Right lobe of liver (tissue), 6 donors: Measurements from ENCODE around the gene E2F2. TPM values are rescaled to one million over a fixed set of nuclear protein-coding genes. Genes with fewer than 3 reads are reported as not detected.
A peak's percentile ranks its signal among the peaks of the same experiment; 100 is the strongest.
"Not testable (repeated sequence)": the region's sequence is repeated elsewhere in the genome, so short reads cannot be mapped to it uniquely, and the experiment has no call there.

ENCODE experiments used
- ATAC-seq, 4 donors: fragments of 200-7000 bp; cut with Tn5 transposase; one replicate each; pipeline ENCODE4 v1.9.1; 2020; ENCODE audit warnings: mild to moderate bottlenecking in 4 of 4, moderate library complexity in 4 of 4
- DNase-seq, 3 donors: peaks; one replicate each; pipeline ENCODE4 v3.0.0-alpha.2; 2020
- H3K27ac ChIP-seq, 3 donors: fragments of 200-600 bp; one replicate each; pipeline ENCODE4 v1.8.0; 2022
- H3K27me3 ChIP-seq, 2 donors: fragments of 200-600 bp; one replicate each; pipeline ENCODE4 v1.8.0; 2022
- H3K36me3 ChIP-seq, 4 donors: fragments of 200-600 bp; sonication (generic) in 1 of 4; one replicate each; pipeline versions ENCODE4 v1.5.1 to v1.8.0; 2017 to 2022; ENCODE audit warnings: control low read depth in 1 of 4
- H3K4me1 ChIP-seq, 4 donors: fragments of 200-600 bp; sonication (generic) in 1 of 4; one replicate each; pipeline versions ENCODE4 v1.5.1 to v1.8.0; 2017 to 2022; ENCODE audit warnings: control low read depth in 1 of 4
- H3K4me3 ChIP-seq, 3 donors: fragments of 200-600 bp; one replicate each; pipeline ENCODE4 v1.8.0; 2022
- H3K9me3 ChIP-seq, 4 donors: fragments of 200-600 bp; sonication (generic) in 1 of 4; one replicate each; pipeline versions ENCODE4 v1.5.1 to v1.8.0; 2017 to 2022; ENCODE audit warnings: control low read depth in 1 of 4
- CTCF ChIP-seq, 4 donors: fragments of 200-600 bp in 3 of 4; fragments of 450-650 bp in 1 of 4; IDR thresholded peaks; one replicate each; pipeline versions ENCODE4 v1.5.1 to v1.8.0; 2016 to 2022; ENCODE audit warnings: antibody characterized with exemption in 4 of 4, mild to moderate bottlenecking in 2 of 4
- POLR2A ChIP-seq: fragments of 450-650 bp; IDR thresholded peaks from one replicate; pipeline ENCODE4 v1.6.1; 2017; ENCODE audit warnings: antibody characterized with exemption, mild to moderate bottlenecking
- WGBS: methylation state at CpG from one replicate; pipeline ENCODE4 v1.1.6; 2018; ENCODE audit warnings: low coverage, low lambda C conversion rate; ENCODE audit not compliant: insufficient coverage; ENCODE audit errors: missing lambda C conversion rate; 5-methylcytosine and 5-hydroxymethylcytosine counted together
- intact Hi-C, 2 donors: fragments of 100-400 bp; cut with DNase I; formaldehyde crosslinking; loops; one replicate each; pipeline versions ENCODE4 v1.11.2 to v1.14.1; 2022
- total RNA-seq, 6 experiments: library from RNA; depleted of rRNA in 2 of 6; stranded (reverse); fragments of >200 nt in 2 of 6; fragmentation: NEBNext Ultra II Directional in 3 of 6; extraction: Animal tissue kit (Norgen Biotek cat#: 25700) in 3 of 6; gene quantifications; one replicate each; pipeline versions ENCODE4 v1.1.0 to v1.2.4, GENCODE V29; 2016 to 2023
- donor health status: DM: no; HTN: yes; CAD: no.
- donor health status: DM: no; HTN: no; CAD: no.
- donor health status: DM: no; HTN: no; CAD: no.
- donor health status: DM: no; HTN: yes; CAD: no.
- donor health status: DM: no; HTN: yes; CAD: no.

The E2F2 gene
- total RNA-seq, 6 experiments from 2014 or later = 0.18 to 1.2 (median 0.70) TPM

DNA sequence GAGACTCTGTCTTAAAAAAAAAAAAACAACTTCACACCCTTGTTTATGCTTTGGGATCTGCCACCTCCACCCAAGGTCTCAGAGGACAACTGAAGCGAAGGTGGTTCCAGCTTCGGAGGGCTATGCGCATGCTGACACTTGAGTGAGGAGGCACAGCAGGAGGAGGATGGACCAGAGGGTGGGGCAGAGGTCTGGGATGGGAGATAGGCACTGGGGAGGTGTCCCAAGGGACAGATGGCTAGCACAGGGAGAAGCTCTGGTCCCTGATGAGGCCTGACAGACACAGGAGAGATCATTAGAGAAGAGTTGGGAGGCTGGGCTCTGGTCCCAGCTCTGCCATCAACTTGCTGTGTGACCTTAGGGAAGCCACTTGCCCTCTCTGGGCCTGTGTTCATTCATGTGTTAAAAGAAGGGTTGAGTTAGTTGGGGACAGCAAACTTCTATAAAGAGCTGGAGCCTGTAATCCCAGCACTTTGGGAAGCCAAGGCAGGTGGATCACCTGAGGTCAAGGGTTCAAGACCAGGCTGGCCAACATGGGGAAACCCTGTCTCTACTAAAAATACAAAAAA lies 16.8 kb downstream of the E2F2 start:
- Histone ChIP-seq H3K36me3 (no peaks in the 10 kb centered on the region), H3K4me3 (no peak overlapping the region), H3K27ac (no peak overlapping the region), H3K27me3 (no peaks in the 10 kb centered on the region), H3K9me3 (no peaks in the 10 kb centered on the region), H3K4me1 (no peaks in the 10 kb centered on the region)
- TF ChIP-seq POLR2A (no peak), CTCF (IDR thresholded peaks at IDR 0.05) (no peak)
- ATAC-seq (peak in 1 of 4 donors; percentile 23), DNase-seq (peak in 1 of 3 donors; percentile 21)
- WGBS = 100% methylated on average over 1 of the region's 3 CpGs
- intact Hi-C loops = no loop called here

- ATAC-seq (no peak), DNase-seq (peak in 1 of 3 donors; percentile 22)
Observed at GRCh38 chr1:23509896-23510295, 21.1 kb downstream of the E2F2 start.

DNA sequence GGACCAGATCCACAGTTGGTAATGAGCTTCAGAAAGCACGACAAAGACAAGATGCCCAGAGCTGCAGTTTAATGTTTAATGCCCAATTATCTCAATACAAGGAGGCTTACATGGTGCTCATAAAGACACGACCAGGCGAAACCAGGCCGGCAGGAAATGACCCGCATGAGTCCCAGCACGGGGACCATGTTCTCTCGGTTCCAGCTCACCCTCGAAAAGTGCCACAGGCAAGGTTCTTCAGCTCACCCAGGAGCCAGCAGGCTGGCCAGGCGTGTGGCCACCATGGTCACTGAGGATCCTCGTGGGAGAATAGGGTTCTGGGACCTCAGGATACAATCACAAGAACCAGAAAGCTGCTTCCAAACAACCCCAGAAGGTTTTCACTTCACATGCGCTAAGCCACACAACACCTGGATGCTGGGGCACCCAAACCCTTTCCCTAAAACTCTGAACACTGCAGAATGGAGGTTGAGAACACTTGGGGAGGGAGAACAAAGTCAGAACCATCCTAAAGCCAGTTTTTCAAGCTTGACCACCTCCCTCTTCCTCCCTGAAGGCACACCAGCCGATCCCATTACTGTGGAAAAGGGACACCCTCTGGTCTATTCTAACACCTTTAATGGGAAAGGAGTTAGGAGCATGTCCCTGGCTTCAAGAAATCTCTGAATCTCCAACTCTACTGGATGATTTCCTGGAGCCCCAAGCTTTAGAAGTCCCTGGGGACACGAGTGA lies 24.5 kb downstream of the E2F2 start:
- no peaks in the 10 kb centered on the region for H3K27me3 ChIP-seq
- H3K36me3 ChIP-seq = no peaks in the 10 kb centered on the region
- H3K9me3 ChIP-seq = no peaks in the 10 kb centered on the region
- WGBS = 100% methylated on average over 4 of the region's 13 CpGs
- no peaks in the 10 kb centered on the region for H3K4me1 ChIP-seq
- H3K27ac ChIP-seq = no peak overlapping the region
- intact Hi-C loops = no loop called here
- no peak for ATAC-seq
- TF ChIP-seq POLR2A = no peak
- TF ChIP-seq CTCF (IDR thresholded peaks at IDR 0.05) = no peak
- no peak overlapping the region for H3K4me3 ChIP-seq
- DNase-seq = peak in 1 of 3 donors; percentile 33

More at GRCh38 chr1:23509896-23510295, 21.1 kb downstream of the E2F2 start:
- Histone ChIP-seq H3K27me3 (no peaks in the 10 kb centered on the region), H3K9me3 (no peaks in the 10 kb centered on the region), H3K4me1 (no peaks in the 10 kb centered on the region), H3K4me3 (no peak overlapping the region), H3K27ac (no peak overlapping the region), H3K36me3 (no peaks in the 10 kb centered on the region)
- intact Hi-C loops = no loop called here
- TF ChIP-seq POLR2A = no peak
- TF ChIP-seq CTCF (IDR thresholded peaks at IDR 0.05) = no peak
- 96% methylated on average over 11 of the region's 15 CpGs for WGBS

DNA sequence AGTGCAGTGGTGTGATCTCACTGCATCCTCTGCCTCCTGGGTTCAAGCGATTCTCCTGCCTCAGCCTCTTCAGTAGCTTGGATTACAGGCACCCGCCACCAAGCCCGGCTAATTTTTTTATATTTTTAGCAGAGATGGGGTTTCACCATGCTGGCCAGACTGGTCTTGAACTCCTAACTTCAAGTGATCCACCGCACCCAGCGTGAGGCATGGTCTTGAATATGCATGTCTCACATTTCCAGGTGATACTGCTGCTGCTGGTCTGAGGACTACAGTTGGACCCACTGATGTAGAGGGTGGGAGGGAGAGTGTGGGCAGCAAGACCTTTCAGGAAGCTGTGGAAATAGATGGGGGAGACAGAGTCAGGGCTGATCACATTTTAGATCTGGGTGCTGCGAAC lies 25.2 kb downstream of the E2F2 start:
- peak in 1 of 3 donors; percentile 15 for DNase-seq
- Histone ChIP-seq H3K9me3 (no peaks in the 10 kb centered on the region), H3K4me1 (no peaks in the 10 kb centered on the region), H3K36me3 (no peaks in the 10 kb centered on the region), H3K27ac (no peak overlapping the region), H3K4me3 (no peak overlapping the region), H3K27me3 (no peaks in the 10 kb centered on the region)
- intact Hi-C loops = no loop called here
- WGBS = 97% methylated on average over 3 of the region's 6 CpGs
- ATAC-seq = no peak
- no peak for TF ChIP-seq CTCF (IDR thresholded peaks at IDR 0.05)
- no peak for TF ChIP-seq POLR2A

DNA sequence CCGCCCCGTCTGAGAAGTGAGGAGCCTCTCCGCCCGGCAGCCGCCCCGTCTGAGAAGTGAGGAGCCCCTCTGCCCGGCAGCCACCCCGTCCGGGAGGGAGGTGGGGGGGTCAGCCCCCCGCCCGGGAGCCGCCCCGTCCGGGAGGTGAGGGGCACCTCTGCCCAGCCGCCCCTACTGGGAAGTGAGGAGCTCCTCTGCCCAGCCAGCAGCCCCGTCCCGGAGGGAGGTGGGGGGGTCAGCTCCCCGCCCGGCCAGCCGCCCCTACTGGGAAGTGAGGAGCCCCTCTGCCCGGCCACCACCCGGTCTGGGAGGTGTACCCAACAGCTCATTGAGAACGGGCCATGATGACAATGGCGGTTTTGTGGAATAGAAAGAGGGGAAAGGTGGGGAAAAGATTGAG lies 26.9 kb downstream of the E2F2 start:
- ATAC-seq, H3K27me3 ChIP-seq, H3K4me1 ChIP-seq, H3K9me3 ChIP-seq, H3K4me3 ChIP-seq, intact Hi-C loops, H3K27ac ChIP-seq, H3K36me3 ChIP-seq: not testable (repeated sequence)
- peak in 1 of 3 donors; percentile 14 for DNase-seq
- 80% methylated on average over 1 of the region's 24 CpGs for WGBS
